Endothelial cell of umbilical vein (primary cell): ENCODE measurements around the gene CYP27A1.

Experiments
- CTCF ChIP-seq, 2 donors: IDR thresholded peaks; 1 replicate in 1 of 2; 2 replicates in 1 of 2; pipeline ENCODE4 v1.5.1; 2011; ENCODE audit warnings: low read length in 2 of 2, mild to moderate bottlenecking in 2 of 2, moderate library complexity in 2 of 2, control low read depth in 1 of 2, inconsistent platforms in 1 of 2, low read depth in 1 of 2; ENCODE audit not compliant: insufficient read depth in 1 of 2; ENCODE audit errors: extremely low read depth in 1 of 2
- EZH2 ChIP-seq: IDR thresholded peaks from 2 replicates; pipeline ENCODE4 v1.6.1; 2012; ENCODE audit warnings: borderline replicate concordance, low read depth, mild to moderate bottlenecking, moderate library complexity, low read length, inconsistent platforms; ENCODE audit not compliant: severe bottlenecking
- FOS ChIP-seq: IDR thresholded peaks from 2 replicates; pipeline ENCODE4 v1.6.1; 2011; ENCODE audit warnings: mild to moderate bottlenecking, low read length, moderate library complexity, borderline replicate concordance; ENCODE audit not compliant: insufficient read depth
- GATA2 ChIP-seq: IDR thresholded peaks from 2 replicates; pipeline ENCODE4 v1.7.0; 2011; ENCODE audit warnings: low read depth, mild to moderate bottlenecking, moderate library complexity, mixed read lengths, low read length; ENCODE audit not compliant: insufficient read length, insufficient read depth
- JUN ChIP-seq: IDR thresholded peaks from 2 replicates; pipeline ENCODE4 v1.6.1; 2011; ENCODE audit warnings: borderline replicate concordance, low read depth; ENCODE audit not compliant: insufficient read length, insufficient read depth
- POLR2A ChIP-seq: IDR thresholded peaks from 2 replicates; pipeline ENCODE4 v1.6.1; 2012; ENCODE audit warnings: low read depth, mild to moderate bottlenecking, control low read depth, low read length
- TF ChIP-seq, protein P1 (sequence below): IDR thresholded peaks from 2 replicates; pipeline ENCODE4 v1.6.1; 2011; ENCODE audit not compliant: insufficient read depth, insufficient read length

GRCh38 chr2:218824004-218824403 is 42.1 kb downstream of the CYP27A1 start:
- no peak for TF ChIP-seq CTCF (IDR thresholded peaks at IDR 0.05; ENCODE audit: extremely low read depth in 1 of 2, insufficient read depth in 1 of 2, low read depth in 1 of 2, low read length in 2 of 2)
- no peak for TF ChIP-seq EZH2
- TF ChIP-seq GATA2 = no peak
- TF ChIP-seq FOS = no peak
- TF ChIP-seq, protein P1, sequence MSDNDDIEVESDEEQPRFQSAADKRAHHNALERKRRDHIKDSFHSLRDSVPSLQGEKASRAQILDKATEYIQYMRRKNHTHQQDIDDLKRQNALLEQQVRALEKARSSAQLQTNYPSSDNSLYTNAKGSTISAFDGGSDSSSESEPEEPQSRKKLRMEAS = no peak
- no peak for TF ChIP-seq POLR2A
- TF ChIP-seq JUN = no peak
